RPMI8226 (cell line): ENCODE data around the gene RAB29.
"Not testable (repeated sequence)": the region's sequence is repeated elsewhere in the genome, so short reads cannot be mapped to it uniquely, and the experiment has no call there.

ENCODE experiments used
- DNase-seq: peaks from one replicate; pipeline ENCODE4 v3.0.0-alpha.2; 2015

Gene RAB29

GRCh38 chr1:205760606-205761005, 14.7 kb downstream of the RAB29 start:
- no peak for DNase-seq

DNA sequence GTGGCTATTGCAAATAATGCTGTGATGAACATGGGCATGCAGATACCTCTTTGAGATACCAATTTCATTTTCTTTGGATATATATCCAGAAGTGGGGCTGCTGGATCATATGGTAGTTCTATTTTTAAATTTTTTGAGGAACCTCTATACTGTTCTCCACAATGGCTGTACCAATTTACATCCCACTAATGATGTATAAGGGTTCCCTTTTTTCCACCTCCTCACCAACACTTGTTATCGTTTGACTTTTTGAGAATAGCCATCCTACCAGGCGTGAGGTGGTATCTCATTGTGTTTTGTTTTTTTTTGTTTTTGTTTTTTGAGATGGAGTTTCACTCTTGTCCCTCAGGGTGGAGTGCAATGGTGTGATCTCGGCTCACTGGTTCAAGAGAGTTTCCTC, 18.7 kb downstream of the RAB29 start:
- DNase-seq, result no peak

DNA sequence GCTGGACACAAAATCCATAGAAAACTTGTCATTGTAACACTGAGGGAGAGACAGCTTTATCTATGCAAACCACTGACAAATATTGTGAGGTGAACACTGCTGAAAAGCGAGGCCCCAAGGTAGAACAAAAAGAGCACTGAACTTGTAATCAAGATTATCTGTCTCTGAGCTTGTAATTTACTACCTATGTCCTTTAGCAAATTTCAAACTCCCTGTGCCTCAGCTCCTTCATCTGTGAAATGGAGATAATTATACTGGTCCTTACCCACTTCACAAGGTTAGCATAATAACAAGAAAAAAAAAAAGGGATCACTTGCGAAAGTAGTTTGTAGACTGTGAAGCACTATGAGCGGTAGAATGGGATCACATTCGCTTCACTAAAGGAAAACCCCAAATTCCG, 20.4 kb downstream of the RAB29 start:
- no peak for DNase-seq

GRCh38 chr1:205751036-205751651, 24.1 kb downstream of the RAB29 start:
- DNase-seq, result no peak

DNA sequence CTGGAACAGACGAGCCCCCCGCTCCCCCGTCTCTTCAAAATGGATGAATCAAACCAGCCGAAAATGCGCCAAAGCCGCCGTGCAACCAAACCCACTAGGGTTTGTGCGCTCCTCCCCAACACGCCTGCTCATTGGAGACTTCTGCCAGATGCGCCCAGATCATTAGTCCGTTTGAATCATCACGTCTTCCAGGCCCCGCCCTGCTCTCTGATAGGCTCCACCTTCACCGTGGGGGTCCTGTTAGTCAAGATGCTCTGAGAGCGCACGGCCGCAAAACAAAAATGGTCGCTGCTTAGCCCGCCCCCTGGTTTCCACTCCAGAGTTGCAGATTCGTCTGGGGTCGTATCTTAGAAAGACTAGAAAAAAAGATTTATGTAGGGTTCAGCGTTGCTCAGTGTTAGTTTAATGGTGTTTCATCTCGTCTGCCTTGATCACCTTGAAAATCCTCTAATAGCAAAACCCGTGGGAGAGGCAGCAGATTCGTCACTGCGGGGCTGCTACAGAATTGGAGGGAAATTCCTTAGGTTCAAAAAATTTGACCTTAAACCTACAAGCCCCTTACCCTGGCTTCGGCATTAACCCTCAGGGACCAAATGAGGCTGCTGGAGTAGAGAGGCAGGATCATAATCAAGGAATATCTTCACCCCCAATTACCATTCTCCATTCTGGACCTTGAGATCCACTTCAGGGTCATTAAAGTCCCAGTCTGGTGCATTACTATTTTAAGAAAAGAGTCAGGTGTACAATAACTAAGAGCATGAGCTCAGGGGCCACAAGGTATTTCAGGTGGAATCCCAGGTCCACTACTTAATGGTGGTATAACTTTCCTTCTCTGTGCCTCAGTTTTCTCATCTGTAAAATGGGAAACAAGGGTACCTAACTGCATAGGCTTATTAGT, 24.9 kb downstream of the RAB29 start, which contains the start of gene NUCKS1:
TSS of gene NUCKS1 (minus strand) at position 45 of the 898 bp plus-strand sequence. CDS start 209 bp downstream, outside the sequence.
- peak; percentile 99 for DNase-seq

DNA sequence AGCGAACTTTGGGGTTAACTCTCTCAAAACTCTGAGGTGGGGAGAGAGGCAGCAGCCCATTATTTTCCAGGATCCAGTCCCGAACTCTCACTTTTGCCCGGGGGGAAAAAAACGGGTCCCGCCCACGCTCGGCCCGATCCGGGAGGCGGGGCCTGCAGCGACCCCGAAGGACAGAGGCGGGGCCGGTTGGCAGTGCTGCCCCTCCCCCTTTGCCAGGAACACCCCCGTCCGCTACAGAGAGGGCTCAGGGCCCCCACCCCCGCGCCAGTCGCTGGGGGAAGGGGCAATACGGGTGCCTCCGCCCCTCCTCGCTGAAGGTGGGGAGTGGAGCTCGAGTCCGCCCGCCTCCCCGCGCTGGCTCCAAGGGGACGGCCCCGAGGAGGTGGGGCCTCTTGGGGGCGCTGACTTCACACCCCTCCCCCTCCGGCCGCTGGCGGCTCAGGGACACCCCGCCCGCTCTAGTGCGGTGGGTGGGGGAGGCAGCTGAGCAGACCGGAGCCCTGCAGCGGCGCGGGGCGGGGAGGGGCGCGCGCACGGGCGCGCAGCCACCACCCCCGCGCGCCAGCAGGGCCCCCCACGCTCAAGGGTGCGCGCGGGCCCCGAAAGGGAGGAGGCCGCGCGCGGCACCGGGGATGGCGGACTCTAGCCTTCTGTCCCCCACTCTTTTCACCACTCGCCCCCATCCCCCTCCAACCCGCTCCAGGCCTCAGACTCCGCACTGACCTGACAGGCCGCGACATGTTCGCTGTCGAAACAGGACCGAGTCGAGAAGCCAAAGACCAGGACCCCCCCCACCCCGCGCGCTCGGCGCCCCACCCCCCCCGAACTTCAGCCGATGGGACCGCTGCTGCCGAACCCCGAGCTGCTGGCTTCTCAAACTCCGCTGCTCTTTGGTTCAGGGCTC, 25.8 kb downstream of the RAB29 start:
- DNase-seq, result peak; percentile 97

DNA sequence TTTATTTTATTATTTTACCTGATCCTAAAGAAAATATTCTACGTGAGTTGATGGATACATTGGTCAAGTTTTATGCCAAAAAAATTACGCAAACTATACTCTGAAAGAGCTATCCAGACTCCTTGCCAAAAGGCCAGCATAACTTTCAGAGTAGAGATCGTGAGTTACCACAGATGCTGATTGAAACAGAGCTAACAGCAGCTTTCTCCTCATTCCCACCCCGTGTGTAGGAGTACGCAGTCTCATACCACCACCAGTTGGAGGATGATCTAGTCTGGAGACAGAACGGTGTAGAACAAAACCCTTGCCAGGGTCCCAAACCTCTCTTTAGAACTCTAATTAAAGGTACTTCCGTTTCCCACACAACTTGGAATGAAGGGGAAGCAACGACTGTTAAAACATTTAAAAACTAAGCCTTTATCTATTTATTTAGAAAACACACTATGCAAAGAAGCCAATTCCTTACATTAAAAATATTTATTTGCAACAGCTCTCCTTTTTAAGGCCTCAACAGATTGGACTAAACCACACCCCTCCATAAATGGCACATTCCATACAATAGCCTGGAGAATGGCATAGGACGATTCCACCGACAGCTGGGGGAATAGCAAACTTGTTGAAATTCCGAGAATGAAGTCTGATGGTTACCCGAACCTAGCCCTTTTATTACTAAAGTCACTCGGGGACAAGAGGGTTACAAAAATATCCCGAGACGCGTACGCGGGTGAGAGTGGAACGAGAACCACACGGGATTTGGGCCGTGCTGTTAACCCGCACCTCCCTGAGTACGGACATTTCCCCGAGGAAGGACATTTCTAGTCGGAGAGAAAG, 26.7 kb downstream of the RAB29 start:
- DNase-seq, result peak; percentile 61

DNA sequence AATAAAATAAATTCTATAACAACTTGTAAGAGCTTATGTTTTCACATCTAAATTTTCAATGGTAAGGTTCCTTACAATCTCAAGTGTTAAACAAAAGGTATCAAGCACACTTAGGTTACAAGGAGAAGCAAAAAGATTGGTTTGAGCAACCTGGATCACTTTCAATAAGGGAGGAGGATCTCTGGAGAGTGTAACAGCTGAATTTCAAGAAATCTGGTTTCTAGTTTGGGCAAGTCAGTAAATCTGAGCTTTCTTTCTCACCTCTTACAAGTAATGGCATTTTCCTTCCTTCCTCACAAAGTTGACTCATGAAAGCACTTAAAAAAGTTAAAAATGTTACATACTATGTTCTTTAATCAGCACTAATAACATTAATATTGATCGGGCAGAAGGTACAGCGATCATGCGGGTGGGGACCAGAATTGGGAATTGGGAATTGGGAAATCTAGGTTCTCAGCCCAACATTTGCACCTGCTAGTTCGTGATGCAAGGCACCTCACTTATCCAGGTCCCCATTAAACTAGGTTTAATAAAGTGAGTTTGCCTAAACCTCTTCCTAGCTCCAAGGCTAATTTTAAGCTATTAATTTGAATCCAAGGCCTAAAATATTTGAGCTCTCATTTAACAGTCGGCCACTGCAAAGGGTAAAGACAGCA, 28.4 kb downstream of the RAB29 start:
- DNase-seq, result no peak

GRCh38 chr1:205744403-205744802, 30.9 kb downstream of the RAB29 start:
- DNase-seq, result no peak

DNA sequence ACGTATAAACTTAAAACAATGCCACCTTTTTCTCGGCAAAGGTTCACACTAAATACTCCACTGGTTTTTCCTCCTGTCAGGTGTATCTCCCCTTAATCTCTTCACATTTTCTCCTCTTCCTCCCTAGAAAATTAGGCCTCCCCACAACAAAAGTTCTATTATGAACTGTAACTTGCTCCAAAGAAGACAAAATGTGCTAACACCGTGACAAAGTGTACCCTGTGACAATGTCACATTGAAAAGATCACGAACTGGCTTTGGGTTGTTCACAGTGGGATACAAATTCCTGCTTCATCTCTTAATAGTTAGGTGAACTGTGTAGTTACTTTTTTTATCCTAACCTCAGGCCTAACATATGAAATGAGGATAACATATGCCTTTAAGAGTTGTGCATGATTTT, 31.3 kb downstream of the RAB29 start:
- DNase-seq, result no peak

DNA sequence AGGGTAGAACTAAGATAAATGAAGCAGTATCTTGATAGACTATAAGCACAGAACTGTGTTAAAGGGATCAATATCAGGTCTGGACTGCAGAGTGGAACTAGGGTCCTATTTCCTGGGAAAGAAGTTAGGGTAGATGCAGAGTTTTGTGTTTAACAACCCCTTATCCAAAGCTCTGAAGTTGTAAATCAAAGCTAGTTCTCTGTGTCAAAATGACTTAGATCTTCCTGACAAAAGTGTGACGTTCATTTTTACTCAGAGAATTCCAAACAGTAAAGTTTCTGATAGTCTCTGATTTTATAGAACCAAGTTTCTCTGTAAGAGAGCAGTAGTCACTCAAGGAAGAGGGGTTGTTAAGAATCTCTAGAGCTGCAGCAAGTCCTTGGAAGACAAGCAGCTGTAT, 33.6 kb downstream of the RAB29 start:
- no peak for DNase-seq

- DNase-seq, result no peak
These were observed 35.7 kb downstream of the RAB29 start for GRCh38 chr1:205739348-205740160.

- no peak for DNase-seq
These were observed 40.1 kb downstream of the RAB29 start for GRCh38 chr1:205735218-205735617.

GRCh38 chr1:205733438-205734175, 41.7 kb downstream of the RAB29 start:
- no peak for DNase-seq

- no peak for DNase-seq
These were observed 45.2 kb downstream of the RAB29 start for GRCh38 chr1:205729945-205730610.

DNA sequence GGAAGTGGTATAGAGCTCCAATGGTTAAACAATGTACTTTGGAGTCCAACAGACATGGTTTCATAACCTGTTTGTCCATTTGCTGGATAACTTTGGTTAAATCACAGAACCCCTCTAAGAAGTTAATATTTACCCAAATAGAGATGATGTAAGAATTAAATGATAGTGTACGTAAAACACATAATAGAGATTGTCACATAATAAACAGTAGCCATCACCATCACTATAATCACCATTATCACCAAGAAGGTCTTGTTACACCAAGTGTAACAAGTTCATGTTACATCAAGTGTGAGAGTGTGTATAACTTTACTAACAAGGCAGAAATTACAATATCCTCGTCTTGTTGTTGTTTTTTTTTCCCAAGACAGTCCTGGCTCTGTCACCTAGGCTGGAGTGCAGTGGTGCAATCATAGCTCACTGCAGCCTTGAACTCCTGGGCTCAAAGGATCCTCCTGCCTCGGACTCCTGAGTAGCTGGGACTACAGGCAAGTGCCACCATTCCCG, 48.6 kb downstream of the RAB29 start:
- no peak for DNase-seq

DNA sequence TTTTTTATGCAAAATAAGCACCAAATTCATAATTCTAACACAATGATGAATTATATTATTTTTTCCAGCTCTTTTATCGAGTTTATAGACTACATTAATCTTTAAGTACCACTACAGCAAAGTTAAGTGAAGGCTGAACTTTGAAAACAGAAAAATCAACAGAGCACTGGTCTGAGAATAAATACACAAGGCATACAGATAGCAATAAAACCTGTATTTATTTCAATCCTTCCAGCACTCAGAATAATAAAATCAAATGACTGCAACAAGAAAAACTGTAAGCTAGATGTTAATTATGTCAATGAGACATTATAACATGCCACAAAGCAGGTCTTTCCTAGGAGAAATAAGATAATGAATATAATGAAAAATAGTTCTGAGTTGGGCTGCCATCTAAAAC, 49.8 kb downstream of the RAB29 start:
- DNase-seq, result no peak

DNA sequence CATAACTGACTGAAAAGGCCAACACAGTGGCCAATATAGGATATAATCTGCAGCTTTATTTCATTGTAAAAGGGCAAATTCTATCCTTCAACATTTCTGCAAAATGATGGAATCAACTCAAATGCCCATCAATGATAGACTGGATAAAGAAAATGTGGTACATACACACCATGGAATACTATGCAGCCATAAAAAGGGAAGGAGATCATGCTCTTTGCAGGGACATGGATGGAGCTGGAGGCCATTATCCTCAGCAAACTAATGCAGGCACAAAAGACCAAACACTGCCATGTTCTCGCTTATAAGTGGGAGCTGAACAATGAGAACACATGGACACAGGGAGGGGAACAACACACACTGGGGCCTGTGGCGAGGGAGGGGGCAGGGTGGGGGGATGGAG, 54.5 kb downstream of the RAB29 start:
- not testable (repeated sequence) for DNase-seq

DNA sequence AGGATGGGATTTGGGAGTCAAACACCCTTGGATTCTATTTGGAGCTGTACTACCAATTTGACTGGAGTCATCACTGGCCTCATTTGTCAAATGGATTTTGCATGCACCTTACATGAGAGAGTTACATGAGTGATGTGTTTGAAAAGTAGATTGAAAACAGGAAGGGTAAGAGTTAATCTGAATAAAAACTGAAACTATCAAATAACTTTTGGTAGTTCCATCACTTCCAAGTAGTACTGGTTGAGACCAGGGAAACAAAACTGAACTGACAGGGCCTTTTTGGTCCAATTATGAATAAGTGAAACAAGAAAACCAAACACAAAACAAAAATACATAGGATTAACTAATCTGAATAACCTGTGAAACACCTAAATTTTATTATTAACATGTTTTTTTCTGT, 55.5 kb downstream of the RAB29 start:
- DNase-seq, result no peak
